Medulla oblongata (tissue), 1 donor: ENCODE data around the gene HOXC13.

Source experiments
- DNase-seq: peaks from one replicate; pipeline ENCODE4 v3.0.0-alpha.2; 2015; ENCODE audit errors: extremely low spot score

The HOXC13 gene

DNA sequence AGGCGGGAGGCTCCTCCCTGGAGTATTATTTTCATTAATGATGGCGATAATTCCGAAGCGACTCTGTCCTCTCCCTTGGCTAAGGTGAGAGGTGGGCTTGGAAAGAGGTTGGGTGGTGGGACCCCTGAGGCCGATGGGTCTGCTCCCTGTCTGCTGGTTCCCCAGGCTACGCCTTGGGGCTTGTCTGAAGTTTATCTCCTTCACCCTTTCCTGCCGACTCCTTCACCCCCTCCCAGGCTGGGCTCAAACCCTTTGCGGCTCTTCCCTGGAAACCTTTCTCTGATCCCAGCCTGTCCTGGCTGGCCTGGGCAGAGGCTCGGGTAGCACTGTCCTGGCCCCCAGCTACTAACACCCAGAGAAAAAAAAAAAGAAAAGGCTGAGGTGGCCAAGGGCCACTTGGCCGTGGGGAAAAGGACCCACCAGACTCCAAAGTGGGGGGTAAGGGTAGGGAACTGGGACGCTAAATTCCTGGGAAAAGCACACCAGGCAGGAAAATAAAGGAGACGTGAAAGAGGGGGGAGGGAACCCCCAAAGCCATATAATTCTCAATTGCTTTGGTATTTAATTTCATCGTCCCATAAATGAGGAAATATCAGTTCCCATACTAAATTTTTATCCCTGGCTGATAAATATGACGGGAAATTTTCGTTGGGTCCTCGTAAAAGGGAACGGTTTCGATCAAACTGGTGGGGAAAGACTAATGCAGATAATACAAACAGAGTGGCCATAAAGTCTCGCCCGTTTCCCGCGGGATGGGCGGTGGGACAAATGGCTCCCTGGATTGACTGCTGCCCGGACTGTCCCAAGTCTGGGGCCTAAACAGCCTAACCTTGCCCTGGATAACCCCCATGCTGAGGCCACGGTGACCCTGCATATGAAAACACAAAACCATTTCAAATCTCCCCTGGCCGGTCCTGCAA, 44.3 kb downstream of the HOXC13 start:
- no peak for DNase-seq

DNA sequence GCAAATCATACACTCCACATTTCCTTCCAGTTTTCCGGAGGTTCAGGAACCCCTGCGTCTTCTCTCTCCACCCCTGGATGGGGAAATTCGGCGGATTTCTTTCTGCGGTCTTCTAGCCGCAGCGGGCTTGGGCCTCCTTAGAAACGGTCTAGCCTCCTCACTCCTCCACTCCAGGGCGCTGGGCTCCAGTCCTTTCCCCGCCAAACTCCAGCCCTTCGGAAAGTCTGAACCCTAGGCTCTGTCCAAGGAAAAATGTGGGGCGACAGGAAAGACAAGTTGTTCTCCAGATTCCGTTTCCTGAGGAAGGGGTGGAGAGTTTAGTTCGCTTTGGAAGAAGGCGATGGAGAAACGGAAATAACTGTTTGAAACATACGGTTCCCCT, 44.9 kb downstream of the HOXC13 start:
- DNase-seq = no peak

DNA sequence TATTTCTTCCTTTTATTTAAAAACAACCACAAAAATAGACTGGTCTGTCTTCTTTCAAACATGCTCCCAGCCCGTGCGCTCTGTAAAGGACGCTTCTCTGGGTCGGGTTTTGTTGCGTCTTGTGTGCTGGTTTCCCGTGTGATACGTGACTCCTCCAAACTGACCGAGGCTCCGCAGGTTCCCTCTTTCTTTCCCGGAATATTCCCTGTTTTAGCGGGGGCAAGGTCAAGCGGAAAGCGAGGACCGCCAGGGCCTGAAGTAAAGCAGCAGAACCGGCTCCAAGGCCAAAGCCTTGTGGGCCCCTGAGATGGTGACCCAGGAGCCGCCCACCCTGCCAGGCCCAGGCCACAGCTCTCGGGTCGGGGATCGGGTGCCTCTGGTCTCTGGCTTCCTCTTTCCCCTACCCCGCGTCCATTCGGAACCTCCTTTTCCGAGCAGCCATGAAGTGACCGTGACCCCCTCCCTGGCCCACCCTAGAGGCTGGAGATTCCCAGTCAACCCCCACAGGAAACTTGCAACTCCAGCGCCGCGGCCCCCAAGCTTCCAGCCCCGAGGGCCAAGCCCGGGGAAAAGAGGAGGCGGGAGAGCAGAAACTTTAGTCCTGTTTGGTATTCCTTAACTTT, 45.4 kb downstream of the HOXC13 start:
- DNase-seq = no peak

DNA sequence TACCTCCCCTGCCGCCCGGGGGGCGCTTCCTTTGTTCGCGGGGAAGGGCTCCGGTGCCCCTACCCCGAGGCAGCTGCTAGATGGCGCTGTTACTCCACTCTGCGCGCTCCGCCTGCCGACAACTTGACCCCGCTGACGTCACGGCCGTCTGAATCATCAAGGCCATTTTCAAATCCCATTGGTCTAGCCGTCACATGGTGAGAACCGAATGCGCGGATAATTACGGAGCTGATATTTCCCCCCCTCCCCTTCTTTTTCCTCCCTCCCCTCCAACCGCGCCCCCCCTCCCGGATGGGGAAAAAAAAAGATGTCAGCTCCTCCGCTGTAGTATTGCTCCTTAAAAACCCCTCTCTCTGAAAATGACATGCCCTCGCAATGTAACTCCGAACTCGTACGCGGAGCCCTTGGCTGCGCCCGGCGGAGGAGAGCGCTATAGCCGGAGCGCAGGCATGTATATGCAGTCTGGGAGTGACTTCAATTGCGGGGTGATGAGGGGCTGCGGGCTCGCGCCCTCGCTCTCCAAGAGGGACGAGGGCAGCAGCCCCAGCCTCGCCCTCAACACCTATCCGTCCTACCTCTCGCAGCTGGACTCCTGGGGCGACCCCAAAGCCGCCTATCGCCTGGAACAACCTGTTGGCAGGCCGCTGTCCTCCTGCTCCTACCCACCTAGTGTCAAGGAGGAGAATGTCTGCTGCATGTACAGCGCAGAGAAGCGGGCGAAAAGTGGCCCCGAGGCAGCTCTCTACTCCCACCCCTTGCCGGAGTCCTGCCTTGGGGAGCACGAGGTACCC, 46.5 kb downstream of the HOXC13 start, which contains the start of gene HOXC10:
HOXC10 (plus strand) TSS at position 246 of the 791 bp plus-strand sequence; CDS start at position 360, 114 bp downstream.
- DNase-seq = peak; percentile 93

DNA sequence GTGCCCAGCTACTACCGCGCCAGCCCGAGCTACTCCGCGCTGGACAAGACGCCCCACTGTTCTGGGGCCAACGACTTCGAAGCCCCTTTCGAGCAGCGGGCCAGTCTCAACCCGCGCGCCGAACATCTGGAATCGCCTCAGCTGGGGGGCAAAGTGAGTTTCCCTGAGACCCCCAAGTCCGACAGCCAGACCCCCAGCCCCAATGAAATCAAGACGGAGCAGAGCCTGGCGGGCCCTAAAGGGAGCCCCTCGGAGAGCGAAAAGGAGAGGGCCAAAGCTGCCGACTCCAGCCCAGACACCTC, 47.0 kb downstream of the HOXC13 start:
- DNase-seq = no peak

DNA sequence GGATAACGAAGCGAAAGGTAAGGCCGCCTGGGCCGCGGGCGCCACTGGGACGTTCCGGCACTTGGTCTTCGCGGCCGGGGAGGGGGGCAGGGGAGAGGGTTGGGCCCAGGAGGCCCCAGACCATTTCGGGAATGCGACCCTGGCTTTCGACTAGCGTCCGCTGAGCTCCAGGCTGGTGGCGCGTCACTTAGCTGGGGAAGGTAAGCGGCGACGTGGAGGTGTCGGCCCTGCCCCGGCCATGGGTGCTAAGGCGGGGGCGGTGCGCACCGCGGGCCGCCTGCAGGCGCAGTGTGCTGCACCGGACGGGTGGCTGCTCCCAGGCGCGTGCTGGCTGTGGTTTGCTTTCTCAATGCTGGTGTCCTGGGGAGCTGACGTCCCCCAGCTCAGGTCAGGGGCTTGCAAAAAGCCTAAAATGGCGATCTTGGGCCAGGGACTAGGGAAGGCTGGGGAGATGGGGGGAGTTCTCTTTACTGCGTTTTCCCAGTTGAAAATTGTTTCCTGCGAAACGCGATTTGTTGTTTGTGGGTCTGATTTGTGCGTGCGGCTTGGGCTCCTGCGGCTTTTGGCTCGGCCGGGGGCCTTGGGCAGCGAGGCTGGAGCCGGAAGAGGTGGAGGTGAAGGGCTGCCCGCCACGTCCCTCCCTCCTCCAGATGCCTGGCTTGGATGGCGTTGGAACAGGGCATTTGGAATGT, 47.5 kb downstream of the HOXC13 start:
- DNase-seq = no peak

DNA sequence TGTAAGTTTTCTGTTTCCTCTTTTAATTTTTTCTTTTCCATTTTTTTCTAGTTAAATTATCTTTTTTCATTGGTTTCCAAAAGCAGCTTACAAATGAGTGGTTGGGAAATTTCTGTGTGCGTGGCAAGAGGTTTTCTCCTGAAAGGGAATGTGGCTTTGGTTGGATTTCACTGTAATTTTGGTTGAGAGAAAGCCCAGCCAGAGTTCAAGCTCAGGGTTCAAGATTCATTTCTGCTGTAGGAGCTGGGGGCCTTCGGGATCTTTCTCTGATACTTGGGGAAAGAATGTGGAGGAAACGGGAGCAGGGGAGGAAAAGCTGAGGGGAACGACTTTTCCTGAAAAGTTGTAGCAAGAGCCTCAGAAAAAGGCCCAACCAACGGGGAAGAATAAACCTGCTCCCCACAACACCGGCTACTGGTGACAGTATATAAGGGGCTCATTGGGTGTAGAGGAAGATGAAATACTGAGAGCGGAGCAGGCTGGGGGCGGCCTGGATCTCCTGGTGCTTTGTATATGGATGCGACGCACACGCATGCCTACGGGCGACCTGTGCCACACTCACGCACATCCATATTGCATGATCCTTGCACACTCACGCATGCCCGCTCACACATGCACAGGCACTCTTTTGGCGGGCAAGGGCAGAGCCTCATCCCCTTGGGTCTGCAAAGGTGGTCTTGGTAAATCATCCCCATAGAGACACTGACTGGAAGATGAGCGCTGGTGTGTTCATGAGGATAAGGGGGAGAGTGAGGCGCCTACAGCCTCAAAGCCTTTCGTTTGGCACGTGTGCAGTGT, 48.3 kb downstream of the HOXC13 start:
- no peak for DNase-seq

DNA sequence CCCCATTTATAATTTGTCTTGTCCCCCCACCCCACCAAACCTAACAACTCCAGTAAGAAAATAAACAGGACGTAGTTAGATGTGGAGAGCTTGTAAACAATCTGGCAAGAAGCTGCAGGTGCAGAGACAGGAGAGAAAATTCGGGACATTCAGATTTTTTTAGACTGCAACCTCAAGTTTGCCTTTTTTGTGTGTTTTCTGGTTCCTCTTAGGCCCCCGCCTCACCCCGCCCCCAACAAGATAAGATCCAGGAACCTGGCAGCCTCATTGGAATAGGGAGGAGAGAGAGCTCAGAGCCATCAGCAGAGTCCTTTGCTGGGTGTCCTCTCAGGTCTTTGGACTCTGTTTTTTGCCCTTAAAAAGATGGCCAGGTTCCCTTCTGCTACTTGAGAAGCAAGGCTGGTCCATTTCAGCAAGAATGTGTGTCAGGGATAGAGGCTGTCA, 49.2 kb downstream of the HOXC13 start:
- DNase-seq = no peak

DNA sequence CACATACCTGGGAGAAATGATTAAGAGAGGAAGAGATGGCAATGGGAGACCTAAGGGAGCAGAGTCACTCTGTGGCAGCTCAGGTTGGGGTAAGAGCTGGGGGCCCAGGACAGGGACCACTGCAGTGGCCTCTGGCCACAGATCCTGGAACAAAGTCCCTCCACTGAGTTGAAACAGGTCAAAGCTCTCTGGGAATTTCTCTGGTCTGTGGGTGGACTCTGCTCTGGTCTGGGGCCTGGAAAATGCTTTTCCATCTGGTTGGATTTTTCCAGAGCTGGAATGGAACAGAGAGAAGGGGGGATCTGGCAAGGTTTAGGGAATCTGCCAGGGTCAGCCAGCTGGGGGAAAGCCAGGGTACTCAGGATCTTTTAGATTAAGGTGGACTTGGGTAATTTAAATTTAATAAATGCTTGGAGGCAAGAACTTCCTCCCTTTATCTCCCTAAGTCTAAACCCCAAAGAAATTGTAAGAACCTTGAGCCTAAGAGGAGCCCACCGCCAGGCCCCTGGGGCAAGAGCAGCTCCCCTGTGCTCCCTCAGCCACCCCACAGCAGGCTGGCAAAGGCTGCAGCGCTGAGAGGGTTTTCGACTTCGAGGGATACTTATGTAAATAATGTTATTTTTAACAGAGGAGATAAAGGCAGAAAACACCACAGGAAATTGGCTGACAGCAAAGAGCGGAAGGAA, 50.1 kb downstream of the HOXC13 start:
- no peak for DNase-seq

DNA sequence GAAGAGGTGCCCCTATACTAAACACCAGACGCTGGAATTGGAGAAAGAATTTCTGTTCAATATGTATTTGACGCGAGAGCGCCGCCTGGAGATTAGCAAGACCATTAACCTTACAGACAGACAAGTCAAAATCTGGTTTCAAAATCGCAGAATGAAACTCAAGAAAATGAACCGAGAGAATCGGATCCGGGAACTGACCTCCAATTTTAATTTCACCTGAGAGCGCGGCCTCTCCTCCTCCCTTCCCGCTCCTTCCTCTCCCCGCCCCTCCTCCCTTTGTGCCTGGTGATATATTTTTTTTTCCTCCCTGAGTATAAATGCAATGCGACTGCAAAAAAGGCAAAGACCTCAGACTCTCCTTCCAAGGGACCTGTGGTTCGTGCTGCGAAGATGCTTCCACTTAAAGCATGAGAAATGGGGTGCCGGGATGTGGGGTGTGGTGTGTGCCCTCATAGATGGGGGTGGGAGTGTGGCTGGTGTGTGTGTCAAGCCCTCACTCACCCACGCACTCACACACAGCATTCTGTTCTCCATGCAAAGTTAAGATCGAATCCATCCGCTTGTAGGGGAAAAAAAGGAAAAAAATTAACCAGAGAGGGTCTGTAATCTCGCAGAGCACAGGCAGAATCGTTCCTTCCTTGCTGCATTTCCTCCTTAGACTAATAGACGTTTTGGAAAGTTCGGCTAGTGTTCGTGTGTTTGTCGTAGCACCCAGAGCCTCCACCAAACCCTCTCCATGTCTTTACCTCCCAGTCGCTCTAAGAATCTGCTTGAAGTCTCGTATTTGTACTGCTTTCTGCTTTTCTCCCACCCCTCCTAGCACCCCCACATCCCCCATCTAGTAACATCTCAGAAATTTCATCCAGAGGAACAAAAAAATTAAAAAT, 50.8 kb downstream of the HOXC13 start:
- DNase-seq = peak; percentile 60

DNA sequence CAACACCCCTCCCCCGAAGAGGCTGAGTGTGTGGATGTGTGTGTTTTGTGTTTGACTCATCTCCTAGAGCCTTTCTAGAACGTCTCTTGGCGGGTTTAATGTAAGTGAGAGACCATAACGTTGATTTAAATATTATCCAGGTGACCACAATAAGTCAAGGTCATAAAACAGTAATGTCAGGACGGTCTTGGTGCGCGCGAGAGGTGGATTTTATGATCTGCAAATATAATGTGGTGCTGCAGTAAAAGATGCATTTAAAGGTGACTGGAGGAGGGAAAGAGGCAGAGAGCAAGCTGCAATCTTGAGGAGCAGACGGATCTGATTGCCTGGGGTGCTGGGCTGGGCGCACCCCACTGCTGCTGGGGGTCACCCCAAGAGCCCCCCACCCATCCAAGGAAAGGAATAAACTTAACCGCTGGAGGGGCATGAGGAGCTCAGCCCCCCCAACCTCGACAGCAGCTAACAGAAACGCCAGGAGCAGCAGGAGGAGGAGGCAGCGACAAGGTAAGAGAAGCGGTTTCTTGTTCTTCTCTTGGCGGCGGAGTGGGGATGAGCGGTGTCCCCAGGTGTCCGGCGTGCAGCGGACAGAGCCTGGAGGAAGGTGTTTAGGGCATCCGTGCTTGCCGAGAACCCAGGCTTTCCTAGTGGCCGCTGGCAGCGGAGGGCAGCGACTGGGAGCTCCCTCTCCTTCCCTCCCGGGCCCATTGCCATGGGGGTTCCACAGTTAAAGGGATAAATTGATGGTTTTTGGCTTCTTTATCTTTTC, 51.9 kb downstream of the HOXC13 start:
- no peak for DNase-seq

DNA sequence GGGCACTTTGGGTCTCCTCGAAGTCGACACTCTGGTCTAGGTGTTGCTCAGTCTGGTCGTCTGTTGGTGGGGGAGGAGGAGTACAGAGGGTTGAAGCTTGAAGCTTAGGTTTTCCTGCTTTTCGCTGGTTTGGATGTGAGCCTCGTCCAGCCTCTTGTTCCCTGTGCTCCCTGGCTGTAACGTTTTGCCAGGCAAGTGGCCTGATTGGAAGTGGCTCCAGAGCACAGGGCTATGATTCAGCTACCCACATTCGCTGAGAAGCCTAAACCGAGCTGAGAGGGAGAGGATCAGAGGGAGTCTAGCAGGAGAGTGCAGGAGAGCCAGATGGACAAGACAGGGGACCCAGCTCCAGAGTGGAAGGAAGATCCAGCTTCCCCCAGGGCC, 52.4 kb downstream of the HOXC13 start:
- DNase-seq = peak; percentile 33

DNA sequence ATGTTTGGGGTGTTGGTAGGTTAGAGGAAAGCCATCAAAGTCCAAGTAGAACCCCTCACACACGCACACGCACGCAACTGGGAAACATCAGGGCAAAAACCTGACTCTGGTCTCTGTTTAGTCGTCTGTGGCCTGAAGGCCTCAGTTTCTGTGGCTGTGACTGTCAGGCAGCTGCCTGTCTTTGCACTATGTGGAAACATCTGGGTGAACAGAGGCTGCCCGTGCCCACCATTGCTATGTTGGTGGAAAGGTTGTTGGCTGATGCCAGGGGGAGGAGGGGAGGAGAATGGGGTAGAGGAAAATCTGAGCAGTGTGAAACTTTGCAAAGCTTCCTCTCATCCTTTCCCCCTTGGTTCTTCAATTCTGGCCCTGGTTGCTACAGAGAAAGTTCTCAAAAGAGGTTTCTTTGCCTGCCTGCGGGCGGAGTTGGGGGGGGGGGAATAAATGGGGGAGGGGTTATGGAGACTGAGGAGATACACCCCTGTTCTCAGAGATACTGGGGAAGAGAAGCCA, 53.8 kb downstream of the HOXC13 start:
- DNase-seq = no peak

DNA sequence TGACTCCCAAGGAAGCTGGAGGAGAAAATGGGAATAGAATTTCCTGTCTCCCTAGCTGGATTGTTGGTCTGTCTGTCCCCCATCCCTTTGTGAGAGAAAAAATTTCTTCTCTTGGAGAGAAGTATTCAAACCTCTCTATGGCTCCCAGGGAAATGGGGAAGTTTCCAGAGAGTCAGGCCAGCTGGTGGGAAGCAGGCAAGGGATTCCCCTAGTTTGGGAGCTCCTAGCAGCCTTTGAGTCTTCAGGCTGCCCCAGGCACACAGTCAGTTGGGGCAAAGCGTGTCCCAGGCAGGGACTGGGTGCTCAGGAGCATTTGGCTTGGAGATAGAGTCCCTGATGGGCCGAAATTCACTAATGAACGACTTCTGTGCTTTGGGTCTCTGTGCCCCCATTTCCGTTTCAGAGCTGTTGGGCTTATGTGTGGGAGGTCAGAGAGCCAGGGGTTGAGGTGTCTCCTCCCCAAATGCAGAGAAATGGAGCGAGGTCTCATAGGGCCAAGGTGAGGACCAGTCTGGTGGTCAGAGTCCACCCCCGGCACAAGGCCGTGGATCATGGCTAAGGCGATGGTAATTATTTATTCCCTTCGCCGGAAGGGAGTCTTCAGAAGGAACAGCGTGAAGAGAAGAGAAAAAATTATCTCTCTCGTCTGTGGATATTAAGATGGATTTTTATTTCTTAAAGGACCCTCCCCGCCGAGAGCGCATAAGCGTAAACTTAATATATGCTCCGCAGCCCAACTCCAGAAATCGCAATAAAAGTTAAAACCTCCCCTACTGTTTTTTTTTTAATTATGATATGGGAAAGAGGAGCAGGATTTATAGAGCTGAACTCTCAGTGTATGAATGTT, 54.8 kb downstream of the HOXC13 start:
- no peak for DNase-seq

DNA sequence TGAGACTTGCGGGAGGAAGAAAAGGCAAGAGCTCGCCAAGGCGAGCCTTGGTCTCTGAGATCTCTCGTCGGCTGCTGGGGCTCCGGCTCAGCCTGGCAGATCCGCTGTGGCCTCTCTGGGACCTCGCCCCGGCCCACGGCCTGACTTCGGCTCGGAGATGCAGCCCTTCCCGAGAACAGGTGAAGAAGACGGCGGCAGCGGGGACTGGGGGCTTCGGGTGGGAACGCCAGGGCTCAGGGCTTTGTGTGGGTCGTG, 55.3 kb downstream of the HOXC13 start:
- DNase-seq = no peak

DNA sequence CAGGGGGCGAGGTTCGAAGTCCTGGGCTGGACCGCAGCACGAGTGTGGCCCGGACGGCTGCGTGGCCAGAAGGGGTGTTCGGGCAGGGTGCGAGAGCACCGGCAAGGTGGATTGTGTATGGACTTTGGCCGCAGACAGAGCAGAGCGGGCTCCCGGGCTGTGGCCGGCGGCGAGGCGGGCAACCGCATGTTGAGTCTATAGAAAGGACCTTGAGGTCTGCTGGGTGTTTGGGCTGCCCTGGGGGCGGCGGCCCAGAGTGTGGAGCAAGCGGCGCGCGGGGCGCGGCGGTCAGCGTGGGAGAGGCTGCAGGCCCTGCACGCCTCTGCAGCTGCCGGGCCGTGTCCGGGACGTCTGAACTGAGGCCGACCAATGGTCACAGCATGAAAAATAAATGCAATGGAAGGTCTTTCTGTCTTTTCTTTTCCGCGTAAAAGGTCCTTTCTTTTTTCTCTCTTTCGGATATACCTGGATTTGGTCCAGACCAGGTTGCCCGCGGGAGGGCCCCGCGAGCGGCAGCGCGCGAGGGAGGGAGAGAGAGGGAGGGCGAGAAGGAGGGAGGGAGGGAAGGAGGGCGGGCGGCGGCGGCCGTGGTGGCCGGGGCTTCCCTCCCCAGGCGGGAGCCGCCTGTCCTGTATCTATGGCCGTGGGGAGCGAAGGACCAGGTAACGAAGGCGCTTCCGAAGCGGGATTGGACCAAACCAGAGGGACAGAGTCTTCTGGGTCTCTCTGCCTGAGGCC, 55.8 kb downstream of the HOXC13 start:
- no peak for DNase-seq

DNA sequence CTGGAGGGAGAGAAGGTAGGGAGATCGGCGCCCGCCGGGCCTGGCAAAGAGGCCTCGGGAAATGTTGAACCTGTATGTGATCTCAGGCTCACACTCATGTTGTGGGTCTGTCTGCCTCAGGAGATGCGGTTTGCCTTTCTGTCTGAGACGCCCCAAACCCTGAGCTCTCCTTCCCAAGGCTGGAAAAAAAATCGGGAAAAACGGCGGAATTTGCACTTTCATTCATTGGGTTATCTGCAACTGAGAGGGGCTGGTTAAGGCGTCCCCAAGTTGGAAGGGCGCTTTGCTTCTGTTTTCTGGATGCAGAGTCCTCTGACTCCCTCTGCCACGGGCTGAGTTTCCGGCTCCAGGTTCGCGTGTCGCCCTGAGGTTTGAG, 56.4 kb downstream of the HOXC13 start:
- no peak for DNase-seq
